C1 segment of cervical spinal cord (tissue), 14 donors: ENCODE results near the gene OR10H1.
"Not testable (repeated sequence)": the region's sequence is repeated elsewhere in the genome, so short reads cannot be mapped to it uniquely, and the experiment has no call there.

Experiments used
- DNase-seq, 14 donors: peaks; one replicate each; lab custom pipeline; 2025; lab: John Stamatoyannopoulos, UW

Gene OR10H1

DNA sequence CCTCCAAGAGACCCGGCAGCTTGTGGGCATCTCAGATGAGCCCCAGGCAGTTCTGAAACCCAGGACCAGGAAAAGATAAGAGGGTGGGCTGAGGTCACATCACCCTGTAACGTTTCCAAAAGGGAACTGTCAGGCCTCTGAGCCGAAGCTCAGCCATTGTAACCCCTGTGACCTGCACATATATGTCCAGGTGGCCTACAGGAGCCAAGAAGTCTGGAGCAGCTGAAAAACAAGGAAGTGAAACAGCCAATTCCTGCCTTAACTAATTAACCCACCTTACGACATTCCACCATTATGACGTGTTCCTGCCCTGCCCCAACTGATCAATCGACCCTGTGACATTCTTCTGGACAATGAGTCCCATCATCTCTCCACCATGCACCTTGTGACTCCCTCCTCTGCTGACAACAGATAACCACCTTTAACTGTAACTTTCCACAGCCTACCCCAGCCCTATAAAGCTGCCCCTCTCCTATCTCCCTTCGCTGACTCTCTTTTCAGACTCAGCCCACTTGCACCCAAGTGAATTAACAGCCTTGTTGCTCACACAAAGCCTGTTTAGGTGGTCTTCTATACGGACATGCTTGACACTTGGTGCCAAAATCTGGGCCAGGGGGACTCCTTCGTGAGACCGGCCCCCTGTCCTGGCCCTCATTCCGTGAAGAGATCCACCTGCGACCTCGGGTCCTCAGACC lies 13.3 kb upstream of the OR10H1 start:
- DNase-seq = not testable (repeated sequence)

DNA sequence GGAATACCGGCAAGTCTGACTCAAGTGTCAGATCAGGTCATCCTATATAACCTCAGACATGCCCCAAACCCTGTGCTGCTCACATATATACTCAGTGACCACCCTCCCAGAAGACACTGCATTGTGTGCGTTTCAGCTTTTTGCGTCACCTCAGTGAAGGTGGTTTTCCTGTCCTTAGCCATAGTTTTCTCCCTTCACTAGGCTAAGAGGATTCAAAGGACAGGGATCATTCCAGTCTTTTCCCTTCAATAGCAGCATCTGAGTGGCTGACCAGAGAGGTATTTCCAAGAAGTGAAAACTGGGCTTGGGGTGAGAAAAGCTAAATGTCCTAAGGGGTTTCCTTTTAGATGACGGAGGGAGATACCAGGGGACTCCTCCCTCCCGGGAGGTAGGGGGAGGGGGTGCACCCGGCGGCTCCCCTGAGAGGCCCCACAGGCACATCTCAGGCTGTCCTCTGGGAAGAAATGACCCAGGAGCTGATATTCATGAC lies 12.7 kb upstream of the OR10H1 start:
- DNase-seq = no peak

DNA sequence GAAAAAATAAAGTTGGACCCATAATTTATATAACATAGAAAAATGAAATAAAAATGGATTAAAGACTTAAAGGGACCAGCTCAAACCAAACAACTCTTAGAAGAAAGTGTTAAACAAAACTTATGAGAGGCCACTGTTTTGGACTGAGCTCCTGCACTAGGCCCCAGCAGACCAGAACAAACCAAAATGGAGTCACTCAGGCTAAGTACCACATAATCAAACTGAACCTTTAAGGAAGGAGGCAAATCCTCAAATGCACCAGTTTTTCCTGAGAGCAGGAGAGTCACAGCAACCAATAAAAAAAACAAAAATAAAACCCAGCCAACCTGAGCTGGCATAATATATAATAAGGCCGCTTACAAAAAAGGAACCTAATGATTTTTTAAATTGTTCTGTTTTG lies 10.3 kb upstream of the OR10H1 start:
- DNase-seq = no peak

DNA sequence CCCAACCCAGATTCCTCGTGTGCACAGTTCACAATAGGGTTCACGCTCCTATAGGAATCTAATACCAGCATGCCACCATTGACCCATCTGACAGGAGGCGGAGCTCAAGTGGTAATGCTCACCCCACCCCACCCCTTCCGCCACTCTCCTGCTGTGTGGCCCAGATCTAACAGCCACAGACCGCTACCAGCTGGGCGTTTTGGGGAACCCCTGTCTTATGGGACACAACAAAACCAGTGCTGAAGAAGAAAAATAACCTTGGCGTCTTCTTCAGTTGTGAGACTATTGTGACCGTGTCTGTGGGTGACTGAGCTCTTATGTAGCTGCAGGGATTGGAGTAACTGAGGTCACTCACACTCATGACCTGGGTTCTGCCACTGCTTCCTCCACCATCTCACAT lies 5.2 kb upstream of the OR10H1 start:
- DNase-seq = no peak

DNA sequence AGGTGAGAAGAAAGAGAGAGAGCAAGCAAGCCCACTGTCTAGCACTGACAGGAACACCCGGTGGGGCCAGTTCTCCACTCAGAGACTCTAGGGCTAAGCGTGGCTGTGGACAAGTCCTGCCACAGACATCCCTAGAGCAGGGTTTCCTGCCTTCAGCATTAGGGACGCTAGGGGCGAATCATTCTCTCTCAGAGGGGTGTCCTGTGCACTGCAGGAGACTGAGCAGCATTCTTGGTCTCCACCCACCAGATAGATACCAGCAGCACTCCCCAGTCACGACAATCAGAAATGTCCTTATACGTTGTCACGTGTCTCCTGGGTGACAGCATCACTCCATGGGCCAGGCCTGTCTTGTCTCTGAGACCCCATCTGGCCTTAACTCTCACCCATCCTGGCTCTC lies 1.5 kb downstream of the OR10H1 start:
- no peak for DNase-seq

DNA sequence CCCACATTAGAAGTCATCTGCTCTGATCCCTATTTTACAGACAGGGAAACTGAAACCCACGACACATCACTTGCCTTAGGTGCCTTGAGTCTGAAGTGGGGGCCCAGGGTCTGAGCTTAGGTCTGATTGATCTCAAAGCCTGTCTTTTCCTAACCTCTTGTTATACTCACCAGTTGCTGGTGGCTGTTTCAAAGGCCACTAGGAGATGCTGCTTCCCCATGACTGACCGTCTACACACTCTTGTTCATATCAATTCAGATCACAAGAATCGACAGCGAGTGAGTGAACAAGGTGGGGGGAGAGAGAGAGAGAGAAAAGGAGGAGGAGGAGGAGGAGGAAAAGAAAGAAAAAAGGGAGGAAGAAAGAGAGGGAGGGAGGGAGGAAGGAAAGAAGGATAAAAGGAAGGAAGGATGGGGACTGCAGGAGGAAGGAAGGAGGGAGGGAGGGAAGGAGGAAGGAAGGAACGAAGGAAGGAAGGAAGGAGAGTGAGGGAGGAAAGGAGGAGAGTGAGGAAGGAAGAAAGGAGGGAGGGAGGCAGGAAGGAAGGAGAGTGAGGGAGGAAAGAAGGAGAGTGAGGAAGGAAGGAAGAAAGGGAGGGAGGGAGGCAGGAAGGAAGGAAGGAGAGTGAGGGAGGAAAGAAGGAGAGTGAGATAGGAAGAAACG lies 3.3 kb downstream of the OR10H1 start:
- DNase-seq = no peak

DNA sequence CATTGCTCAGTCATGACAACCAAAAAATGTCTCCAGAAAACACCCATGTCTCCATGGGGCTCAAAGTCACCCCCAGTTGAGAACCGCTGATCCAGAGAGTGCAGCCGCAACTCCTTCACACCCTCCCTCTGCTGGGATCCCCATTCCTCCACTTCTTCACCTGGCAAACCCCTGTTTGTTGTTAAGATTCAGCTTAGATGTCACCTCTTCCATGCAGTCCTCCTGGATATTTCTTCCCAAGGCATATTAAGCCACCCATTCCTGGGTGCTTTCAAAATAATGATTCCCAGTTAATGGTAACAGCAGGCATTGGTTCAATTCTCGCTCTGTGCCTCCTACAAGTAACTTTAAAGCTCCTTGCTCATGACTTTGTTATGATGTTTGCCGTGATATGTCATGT lies 4.0 kb downstream of the OR10H1 start:
- DNase-seq = no peak

DNA sequence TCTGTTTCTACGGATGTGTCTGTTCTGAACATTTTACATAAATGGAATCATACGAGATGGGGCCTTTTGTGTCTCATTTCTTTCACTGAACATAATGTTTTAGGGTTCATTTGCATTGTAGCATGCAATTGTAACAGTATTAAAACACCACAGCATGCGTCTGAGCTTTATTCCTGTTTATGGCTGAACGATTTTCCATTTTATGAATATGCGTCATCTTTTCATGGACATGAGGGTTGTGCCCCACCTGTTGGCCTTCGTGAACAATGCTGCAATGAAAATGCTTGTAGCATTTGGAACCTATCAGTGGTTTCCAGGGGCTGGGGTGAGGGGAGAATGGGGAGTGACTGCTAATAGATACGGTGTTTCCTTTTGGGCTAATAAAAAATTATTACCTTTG lies 5.1 kb downstream of the OR10H1 start:
- DNase-seq = no peak

DNA sequence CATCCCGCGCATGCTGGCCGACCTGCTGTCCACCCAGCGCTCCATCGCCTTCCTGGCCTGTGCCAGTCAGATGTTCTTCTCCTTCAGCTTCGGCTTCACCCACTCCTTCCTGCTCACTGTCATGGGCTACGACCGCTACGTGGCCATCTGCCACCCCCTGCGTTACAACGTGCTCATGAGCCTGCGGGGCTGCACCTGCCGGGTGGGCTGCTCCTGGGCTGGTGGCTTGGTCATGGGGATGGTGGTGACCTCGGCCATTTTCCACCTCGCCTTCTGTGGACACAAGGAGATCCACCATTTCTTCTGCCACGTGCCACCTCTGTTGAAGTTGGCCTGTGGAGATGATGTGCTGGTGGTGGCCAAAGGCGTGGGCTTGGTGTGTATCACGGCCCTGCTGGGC lies 21.2 kb downstream of the OR10H1 start:
- DNase-seq = not testable (repeated sequence)

DNA sequence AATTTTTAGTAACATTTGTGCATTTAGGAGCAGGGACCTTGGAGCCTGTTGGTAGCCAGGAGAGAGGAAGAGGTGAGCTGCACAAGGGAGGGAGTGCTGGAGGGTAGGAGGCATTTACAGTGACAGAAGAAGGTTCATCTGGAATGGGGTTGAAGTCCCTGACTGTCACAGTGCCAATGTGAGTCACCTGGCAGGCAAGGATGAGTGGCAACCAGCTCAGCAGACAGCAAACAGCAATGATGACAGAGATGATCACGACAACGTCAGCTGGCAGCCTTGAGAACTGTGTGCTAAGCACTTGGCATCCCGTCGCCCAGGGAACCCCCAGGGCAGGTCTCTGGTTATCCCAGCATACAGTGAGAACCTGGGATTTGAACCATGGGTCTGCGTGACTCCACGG lies 25.4 kb downstream of the OR10H1 start:
- no peak for DNase-seq

DNA sequence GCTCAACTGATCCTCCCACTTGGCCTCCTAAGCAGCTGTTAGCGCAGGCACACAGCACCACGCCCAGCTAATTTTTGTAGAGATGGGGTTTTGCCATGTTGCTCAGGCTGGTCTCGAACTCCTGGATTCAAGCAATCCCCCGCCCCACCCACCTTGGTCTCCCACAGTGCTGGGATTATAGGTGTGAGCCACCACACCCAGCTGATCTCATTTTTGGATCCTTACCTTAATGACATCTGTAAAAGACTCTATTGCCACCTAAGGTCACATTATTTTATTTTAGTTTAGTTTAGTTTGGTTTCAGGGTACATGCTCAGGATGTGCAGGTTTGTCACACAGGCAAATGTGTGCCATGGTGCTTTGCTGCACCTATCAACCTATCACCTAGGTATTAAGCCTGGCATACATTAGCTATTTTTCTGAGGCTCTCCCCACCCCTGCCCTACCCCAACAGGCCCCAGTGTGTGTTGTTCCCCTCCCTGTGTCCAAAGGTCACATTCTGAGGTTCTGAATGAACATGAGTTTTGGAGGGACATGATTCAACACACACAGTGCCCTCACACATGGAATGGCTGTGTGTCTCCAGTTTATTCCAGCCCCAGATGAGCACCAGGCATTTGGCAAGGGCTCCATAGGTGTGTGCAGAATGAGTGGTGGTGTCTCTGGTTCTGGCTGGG lies 26.7 kb downstream of the OR10H1 start:
- no peak for DNase-seq

DNA sequence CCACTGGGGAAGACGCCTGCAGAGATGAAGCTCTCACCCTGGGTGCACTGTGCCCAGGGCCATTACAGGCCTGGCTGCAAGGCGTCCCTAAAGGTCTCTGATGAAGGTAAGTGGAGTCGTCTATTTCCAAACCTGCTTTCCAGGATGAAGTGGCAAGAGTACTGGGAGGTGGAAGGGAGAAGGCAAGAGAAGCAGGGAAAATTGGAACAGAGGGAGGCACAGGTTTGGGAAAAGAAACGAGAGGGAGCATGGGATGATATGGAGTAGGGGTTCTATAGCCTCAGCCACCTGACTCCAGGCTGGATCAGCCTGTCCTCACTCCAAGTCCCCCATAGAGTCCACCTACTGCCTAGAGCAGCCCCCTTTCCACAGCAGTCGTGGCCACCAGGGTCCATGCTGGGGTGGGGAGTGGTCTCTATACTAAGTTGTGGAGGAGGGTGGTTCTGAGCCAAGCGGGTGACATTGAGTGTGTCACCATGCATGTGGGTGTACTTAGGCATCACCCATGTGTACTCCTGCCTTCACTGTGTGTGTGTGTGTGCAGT lies 27.8 kb downstream of the OR10H1 start, which contains the start of gene OR10H5:
Gene OR10H5 (plus strand): TSS at position 51 of the 545 bp plus-strand sequence. CDS start 6,388 bp downstream, outside the sequence.
- no peak for DNase-seq

DNA sequence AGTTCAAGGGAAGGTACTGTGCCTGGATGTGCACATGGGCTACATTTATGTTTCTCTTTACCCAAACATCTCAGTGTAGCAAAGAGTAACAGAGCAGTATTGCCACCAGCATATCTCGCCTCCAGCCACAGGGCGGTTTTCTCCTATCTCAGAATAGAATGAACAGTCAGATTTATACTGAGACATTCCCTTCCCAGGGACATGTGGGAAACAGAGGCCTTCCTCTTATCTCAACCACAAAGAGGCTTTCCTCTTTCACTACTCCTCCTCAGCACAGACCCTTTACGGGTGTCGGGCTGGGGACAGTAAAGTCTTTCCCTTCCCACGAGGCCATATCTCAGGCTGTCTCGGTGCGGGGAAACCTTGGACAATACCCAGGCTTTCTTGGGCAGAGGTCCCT lies 32.6 kb downstream of the OR10H1 start:
- DNase-seq = peak in 3 of 14 donors; percentile 0 to 3 (median 2)

DNA sequence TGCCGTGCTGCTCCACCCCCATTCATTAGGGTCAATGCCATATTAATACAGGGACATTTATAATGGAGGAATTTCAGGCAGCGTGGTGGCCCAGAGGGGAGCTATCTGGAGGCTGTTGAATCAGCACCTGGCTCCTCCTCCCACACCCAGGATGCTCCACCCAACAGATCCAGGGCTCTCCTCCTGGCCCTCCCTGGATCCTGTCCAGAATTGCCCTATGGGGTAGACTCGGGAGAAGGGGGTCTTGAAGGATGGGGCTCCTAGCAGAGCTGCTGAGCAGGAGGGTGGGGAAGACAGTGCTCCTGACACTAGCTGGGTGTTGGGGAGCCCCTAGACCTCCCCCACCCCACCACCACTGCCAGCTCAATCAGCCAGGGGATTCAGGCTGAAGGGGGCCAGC lies 33.3 kb downstream of the OR10H1 start:
- no peak for DNase-seq

DNA sequence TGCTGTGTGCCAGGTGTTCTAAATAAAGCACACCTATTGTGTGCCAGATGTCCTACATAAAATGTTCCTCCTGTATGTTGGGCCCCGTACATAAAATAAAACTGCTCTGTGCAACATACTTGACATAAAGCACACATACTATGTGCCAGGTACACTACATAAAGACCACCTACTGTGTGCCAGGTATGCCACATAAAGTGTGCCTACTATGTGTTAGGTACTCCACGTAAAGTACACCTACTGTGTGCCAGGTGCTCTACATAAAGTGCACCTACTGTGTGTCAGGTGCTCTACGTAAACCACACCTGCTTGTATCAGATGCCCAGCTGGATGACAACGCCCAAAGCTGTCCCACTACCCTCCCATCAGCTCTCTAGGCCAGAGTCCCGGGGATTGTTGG lies 33.8 kb downstream of the OR10H1 start:
- no peak for DNase-seq

DNA sequence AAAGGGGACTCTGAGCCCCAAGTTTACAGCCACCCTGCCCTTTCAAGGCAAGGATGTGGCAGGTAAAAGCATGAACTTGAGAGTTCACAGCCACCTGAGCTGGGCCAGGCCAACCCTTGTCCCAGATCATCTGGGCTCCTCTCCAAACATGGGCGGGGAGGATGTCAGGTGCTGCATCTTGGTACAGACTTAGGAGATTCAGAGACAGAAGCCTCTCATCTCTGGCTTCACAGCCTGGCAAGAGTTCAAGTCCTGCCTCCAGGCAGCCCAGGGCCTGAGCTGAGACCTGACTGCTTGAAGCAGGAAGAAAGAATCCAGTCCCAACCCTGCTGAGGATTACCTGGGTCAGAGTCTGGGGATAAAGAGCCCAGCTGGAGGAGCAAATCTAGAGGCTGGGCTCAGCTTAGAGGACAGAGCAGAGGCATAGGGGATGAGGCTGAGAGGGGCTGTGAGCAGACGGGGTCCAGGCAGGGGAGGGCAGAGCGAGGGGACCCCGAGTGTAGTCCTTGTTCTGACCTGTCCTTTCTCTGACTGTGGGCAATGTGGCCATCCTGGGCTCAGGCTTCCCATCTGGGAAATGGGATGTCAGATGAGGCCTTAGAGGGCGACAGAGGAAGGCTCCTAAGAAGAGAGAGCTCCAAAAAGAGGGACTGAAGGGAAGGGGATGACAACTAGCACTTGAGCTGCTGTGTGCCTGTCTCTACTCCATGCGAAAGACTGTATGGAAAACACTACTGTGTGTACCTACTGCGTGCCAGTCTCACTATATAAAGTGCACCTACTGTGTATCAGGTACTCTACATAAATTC lies 34.6 kb downstream of the OR10H1 start:
- peak in 5 of 14 donors; percentile 3 to 42 (median 24) for DNase-seq

DNA sequence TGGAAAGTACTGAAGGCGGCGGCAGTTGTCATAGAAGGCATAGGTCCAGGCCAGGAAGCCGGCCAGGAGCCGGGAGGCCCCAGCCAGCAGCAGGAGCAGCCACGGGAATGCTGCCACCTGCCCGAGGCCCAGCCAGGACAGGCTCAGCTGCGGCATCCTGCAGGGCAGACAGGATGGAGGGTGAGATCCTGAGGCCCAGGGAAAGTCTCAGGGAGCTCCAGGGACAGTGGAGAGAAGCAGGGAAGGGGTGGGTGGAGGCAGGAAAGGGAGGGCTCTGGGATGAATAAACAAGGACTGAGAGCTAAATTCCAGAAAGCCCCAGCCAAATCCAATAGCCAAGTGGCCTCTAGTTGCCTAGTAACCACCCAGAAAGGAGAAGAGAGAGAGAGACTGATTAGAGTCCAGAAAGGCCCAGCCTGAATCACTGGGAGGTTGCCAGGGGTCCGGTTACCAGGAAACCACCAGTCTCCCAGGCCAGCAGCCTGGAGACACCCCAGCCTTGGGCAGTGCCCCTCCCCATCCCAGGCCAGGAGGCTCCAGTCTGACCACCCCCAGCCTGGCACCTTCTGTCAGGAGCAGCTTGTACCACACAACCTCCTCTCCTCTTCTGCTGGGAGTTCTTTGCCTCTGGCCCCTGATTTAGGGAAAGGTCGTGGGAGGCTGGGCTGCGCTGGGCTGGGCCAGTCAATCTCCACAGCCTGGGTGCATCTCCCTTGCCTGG lies 35.5 kb downstream of the OR10H1 start:
- peak; percentile 38 to 90 (median 84) for DNase-seq

DNA sequence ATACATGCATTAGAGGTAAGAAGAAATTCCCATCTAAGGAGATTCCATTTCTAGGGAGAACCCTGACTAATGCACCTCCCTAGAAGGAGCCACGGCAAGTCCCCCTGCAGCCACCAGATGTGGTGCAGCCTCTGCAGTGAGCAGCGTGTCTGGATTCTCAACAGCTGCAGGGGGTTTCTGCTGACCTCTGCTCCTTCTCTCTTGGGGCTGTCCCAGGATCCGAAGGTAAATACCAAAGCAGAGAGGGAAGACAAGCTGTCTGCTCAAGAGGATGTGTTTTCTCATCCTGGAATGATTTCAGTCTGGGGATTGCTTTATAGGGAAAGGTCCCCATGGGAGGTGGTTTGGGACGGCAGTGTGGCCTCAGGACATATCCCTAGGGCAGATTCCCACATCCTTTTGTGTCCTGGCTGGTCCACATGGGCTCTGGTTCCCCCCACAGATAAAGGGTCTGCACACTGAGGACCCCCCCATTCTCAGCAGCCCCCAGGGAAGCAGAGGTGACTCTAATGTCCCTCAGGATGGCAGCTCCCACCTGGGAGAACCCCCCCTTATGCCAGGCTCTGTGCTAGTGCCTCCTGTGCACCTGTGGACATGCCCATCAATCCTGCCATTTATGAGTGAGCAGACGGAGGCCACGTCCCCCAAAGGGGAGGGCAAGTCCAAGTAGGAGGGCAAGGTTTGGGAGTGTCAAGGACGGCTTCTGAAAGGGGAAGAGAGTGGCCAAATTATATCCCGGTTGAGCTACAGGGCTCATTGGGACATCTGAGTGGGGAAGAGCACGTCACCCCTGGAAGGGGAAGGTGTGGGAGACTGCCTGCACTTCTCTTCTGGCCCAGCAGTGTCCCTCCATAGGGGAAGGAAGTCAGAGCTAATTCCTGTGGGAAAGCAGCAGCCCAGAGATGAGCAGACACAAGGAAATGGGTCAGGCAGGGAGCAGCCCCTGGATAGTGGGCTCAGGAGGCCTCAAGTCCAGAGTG lies 38.2 kb downstream of the OR10H1 start:
- no peak for DNase-seq

DNA sequence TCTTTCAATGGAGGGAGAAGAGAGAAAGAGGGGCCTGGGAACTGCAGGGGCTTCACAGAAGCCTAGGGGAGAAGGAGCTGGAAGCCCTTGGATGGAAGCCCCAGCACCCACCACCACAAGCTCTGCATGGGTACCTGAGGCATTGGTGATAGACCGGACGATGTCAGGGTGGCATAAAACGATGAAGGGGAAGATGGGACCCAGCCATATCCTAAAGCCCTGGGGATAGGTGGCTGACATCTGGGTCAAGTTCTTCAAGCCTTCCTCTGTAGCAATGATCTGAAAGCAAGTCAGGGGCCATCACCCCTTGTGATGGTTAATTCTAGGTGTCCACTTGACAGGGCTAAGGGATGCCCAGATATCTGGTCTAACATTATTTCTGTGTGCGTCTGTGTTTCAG lies 39.2 kb downstream of the OR10H1 start:
- DNase-seq = no peak

DNA sequence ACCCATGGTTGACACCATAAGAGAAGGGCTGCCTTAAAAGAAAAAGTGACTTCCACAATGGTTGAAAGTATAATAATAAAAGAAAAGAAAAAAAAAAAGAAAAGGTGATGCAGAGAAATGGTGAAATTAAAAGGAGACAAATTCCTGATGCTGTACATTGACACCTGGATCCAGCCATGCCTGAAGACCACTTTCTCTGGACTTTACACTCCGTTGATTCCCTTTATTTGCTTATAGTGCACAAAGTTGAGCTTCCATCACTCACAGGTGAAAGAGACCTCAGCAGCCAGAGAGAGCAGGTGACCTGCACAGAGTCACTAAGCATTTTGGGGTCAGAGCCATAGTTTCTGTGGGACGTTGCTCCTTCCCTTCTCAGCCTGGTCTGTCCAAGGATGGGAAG lies 40.2 kb downstream of the OR10H1 start:
- DNase-seq = no peak
